Measurements from ENCODE around the gene OR10P1.

Gene OR10P1

DNA sequence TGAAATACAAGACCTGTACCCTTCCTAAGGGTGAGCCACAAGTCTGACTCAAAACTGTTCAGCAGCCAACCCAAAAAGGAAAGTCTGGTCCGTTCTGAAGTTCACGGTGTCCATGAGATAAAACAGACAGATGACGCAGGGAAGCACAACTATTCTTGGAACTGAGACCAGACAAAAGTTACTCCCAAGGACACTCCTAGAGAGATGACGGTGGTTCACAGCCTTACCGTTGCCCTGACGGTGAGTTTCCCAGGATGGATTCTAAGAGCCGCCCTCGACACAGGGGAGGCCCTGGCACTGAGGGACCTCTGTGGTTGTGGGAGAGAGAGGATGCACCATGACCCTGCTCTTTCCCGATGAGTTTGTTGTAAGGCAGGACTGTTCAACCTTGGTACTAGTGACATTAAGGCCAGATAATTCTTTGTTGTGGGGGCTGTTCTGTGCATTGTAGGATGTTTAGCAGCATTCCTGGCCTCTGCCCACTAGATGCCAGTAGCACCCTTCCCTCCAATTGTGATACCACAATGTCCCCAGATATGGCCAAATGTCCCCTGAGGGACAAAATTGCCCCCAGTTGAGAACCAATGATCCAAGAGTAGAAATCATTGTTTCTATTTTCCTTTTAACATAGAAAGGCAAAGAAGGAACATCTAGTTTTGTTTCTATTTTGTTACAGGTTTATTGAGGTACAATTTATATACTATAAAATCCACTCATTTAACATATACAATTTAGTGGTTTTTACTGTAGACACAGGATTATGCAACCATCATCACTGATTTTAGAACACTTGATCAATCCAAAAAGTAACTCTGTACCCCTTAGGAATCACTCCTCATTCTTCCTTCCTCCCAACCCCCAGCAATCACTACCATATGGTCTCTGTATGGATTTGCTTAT lies 23.0 kb downstream of the OR10P1 start:
- no peak for TF ChIP-seq POLR2A (IDR thresholded peaks at IDR 0.05; ENCODE audit: extremely low read depth, insufficient read length)
- TF ChIP-seq, protein P1, sequence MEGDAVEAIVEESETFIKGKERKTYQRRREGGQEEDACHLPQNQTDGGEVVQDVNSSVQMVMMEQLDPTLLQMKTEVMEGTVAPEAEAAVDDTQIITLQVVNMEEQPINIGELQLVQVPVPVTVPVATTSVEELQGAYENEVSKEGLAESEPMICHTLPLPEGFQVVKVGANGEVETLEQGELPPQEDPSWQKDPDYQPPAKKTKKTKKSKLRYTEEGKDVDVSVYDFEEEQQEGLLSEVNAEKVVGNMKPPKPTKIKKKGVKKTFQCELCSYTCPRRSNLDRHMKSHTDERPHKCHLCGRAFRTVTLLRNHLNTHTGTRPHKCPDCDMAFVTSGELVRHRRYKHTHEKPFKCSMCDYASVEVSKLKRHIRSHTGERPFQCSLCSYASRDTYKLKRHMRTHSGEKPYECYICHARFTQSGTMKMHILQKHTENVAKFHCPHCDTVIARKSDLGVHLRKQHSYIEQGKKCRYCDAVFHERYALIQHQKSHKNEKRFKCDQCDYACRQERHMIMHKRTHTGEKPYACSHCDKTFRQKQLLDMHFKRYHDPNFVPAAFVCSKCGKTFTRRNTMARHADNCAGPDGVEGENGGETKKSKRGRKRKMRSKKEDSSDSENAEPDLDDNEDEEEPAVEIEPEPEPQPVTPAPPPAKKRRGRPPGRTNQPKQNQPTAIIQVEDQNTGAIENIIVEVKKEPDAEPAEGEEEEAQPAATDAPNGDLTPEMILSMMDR (IDR thresholded peaks at IDR 0.05; ENCODE audit: low read depth, low read length) = peak; percentile 68
- DNase-seq (ENCODE audit: low read depth) = peak; percentile 65
- no peak overlapping the region for H3K4me3 ChIP-seq (ENCODE audit: low read depth, low read length)

DNA sequence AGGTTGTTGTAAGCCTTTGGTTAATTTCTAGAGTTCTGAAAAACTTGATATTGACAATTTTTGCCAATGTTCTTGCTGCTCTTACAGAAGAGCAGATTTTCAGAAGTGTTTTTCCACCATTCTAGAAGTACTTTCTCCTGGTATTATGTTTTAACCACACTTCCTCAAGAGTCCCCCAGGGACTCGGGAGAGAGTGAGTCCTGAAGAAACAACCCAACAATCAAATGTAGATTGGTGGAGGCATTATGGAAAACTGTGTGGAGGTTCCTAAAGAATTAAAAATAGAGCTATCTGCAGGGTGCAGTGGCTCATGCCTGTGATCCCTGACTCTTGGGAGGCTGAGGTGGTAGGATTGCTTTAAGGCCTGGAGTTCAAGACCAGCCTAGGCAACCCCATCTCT lies 26.7 kb downstream of the OR10P1 start:
- TF ChIP-seq MYC (IDR thresholded peaks at IDR 0.05; ENCODE audit: low read depth, low read length) = no peak
- no peak for TF ChIP-seq POLR2A (IDR thresholded peaks at IDR 0.05; ENCODE audit: extremely low read depth, insufficient read length)
- TF ChIP-seq, protein P2, sequence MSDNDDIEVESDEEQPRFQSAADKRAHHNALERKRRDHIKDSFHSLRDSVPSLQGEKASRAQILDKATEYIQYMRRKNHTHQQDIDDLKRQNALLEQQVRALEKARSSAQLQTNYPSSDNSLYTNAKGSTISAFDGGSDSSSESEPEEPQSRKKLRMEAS (IDR thresholded peaks at IDR 0.05; ENCODE audit: low read depth, low read length) = no peak
- TF ChIP-seq, protein P1 (IDR thresholded peaks at IDR 0.05; ENCODE audit: low read depth, low read length) = no peak
- no peak overlapping the region for H3K4me3 ChIP-seq (ENCODE audit: low read depth, low read length)
- DNase-seq (ENCODE audit: low read depth) = no peak

DNA sequence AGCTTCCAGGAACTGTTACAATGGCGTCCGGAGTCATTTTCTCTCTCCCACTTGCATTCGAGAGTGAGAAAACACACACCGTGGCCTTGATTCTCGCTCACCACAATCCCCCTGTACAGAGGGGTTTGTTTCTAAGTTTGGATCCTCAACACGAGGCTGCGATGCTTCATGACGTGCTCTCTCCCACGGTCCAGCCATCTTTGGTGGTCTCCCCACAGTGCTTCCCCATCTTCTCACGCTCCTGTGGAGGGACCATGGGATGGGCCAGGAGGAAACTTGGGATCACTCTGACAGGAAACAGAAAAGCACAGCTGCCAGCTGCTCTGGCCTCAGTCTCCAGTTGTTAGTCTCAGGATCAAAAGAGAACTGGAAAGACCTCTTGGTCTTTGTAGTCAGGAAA lies 28.1 kb downstream of the OR10P1 start:
- DNase-seq (ENCODE audit: low read depth) = no peak

DNA sequence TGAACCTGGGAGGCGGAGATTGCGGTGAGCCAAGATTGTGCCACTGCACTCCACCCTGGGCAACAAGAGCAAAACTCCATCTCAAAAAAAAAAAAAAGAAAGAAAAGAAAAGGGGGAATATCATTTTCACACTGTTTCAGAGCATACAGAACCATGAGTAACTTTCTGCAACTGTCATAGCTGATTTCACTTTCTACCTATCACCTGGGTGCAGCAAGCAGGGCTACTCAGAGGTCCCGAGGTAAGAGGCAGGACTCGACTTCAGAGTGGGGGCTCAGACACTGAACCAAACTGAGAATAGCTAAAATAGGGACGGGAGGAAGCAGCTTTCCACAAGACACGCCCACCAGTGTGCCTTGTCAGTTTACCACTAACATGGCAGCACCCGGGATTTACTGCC lies 29.8 kb downstream of the OR10P1 start:
- TF ChIP-seq MYC (IDR thresholded peaks at IDR 0.05; ENCODE audit: low read depth, low read length) (no peak), POLR2A (IDR thresholded peaks at IDR 0.05; ENCODE audit: extremely low read depth, insufficient read length) (no peak)
- TF ChIP-seq, protein P2 (IDR thresholded peaks at IDR 0.05; ENCODE audit: low read depth, low read length) = no peak
- TF ChIP-seq, protein P1 (IDR thresholded peaks at IDR 0.05; ENCODE audit: low read depth, low read length) = no peak
- DNase-seq (ENCODE audit: low read depth) = no peak
- peak overlapping the region; percentile 0 for H3K4me3 ChIP-seq (ENCODE audit: low read depth, low read length)

More for the DNA sequence above, 28.1 kb downstream of the OR10P1 start:
- H3K4me3 ChIP-seq (ENCODE audit: low read depth, low read length) = no peak overlapping the region
- TF ChIP-seq, protein P1 (IDR thresholded peaks at IDR 0.05; ENCODE audit: low read depth, low read length) = no peak
- TF ChIP-seq, protein P2 (IDR thresholded peaks at IDR 0.05; ENCODE audit: low read depth, low read length) = no peak
- TF ChIP-seq MYC (IDR thresholded peaks at IDR 0.05; ENCODE audit: low read depth, low read length) (no peak), POLR2A (IDR thresholded peaks at IDR 0.05; ENCODE audit: extremely low read depth, insufficient read length) (no peak)

DNA sequence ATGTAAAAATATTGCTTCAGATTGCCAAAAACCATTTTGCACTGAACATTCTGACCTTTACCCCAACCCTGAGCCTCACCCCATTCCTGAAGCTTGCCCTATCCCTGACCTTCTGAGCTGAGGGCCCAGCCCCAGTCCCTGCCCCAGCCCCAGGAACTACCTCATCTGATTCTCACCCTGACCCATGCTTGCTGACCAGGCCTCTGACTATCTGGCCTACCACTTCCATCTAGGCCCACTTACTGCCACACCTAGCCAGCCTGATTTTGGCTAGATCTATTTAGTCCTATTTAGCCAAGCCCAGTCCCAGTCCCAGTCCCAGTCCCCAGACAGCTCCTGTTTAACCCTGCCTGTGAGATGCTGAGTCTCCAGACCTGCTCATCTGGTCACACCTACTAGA lies 33.6 kb downstream of the OR10P1 start:
- DNase-seq (ENCODE audit: low read depth) = no peak
- no peak overlapping the region for H3K4me3 ChIP-seq (ENCODE audit: low read depth, low read length)
- TF ChIP-seq, protein P1 (IDR thresholded peaks at IDR 0.05; ENCODE audit: low read depth, low read length) = no peak
- TF ChIP-seq POLR2A (IDR thresholded peaks at IDR 0.05; ENCODE audit: extremely low read depth, insufficient read length) (no peak), MYC (IDR thresholded peaks at IDR 0.05; ENCODE audit: low read depth, low read length) (no peak)
- TF ChIP-seq, protein P2 (IDR thresholded peaks at IDR 0.05; ENCODE audit: low read depth, low read length) = no peak
